Measurements from ENCODE around the gene SYNPO.

SYNPO gene

GRCh38 chr5:150658121-150658520 lies 17.7 kb downstream of the SYNPO start:
- no peak for TF ChIP-seq CTCF (conservative IDR thresholded peaks at IDR 0.05; ENCODE audit: low read depth, low read length)
- no peak for DNase-seq (ENCODE audit: low read depth)
- no peak overlapping the region for H3K4me3 ChIP-seq (ENCODE audit: low read depth, low read length)

GRCh38 chr5:150658699-150659265 lies 18.3 kb downstream of the SYNPO start:
- no peak for TF ChIP-seq CTCF (conservative IDR thresholded peaks at IDR 0.05; ENCODE audit: low read depth, low read length)
- no peak for DNase-seq (ENCODE audit: low read depth)
- no peak overlapping the region for H3K4me3 ChIP-seq (ENCODE audit: low read depth, low read length)

GRCh38 chr5:150659360-150660107 lies 19.1 kb downstream of the SYNPO start:
- H3K4me3 ChIP-seq (ENCODE audit: low read depth, low read length): no peak overlapping the region
- TF ChIP-seq CTCF (conservative IDR thresholded peaks at IDR 0.05; ENCODE audit: low read depth, low read length): no peak
- no peak for DNase-seq (ENCODE audit: low read depth)

- no peak overlapping the region for H3K4me3 ChIP-seq (ENCODE audit: low read depth, low read length)
- no peak for TF ChIP-seq CTCF (conservative IDR thresholded peaks at IDR 0.05; ENCODE audit: low read depth, low read length)
- DNase-seq (ENCODE audit: low read depth): no peak
These were observed 19.8 kb downstream of the SYNPO start for GRCh38 chr5:150660108-150660831.

- H3K4me3 ChIP-seq (ENCODE audit: low read depth, low read length): no peak within 1 kb of the TSS
- no peak for DNase-seq (ENCODE audit: low read depth)
- TF ChIP-seq CTCF (conservative IDR thresholded peaks at IDR 0.05; ENCODE audit: low read depth, low read length): no peak
These were observed 20.6 kb downstream of the SYNPO start, which contains the start of gene MYOZ3 for GRCh38 chr5:150661086-150661485. MYOZ3 (plus strand) TSS chr5:150661251; CDS start chr5:150662942, 1,691 bp downstream.

- TF ChIP-seq CTCF (conservative IDR thresholded peaks at IDR 0.05; ENCODE audit: low read depth, low read length): no peak
- H3K4me3 ChIP-seq (ENCODE audit: low read depth, low read length): no peak overlapping the region
- DNase-seq (ENCODE audit: low read depth): no peak
These were observed 21.5 kb downstream of the SYNPO start for GRCh38 chr5:150661821-150662596.
